IPS-20b (cell line): ENCODE data around the gene STAT2.

Experiments used
- H3K27ac ChIP-seq: one replicate; pipeline ENCODE4 v1.5.1; 2013; ENCODE audit warnings: low read length
- H3K27me3 ChIP-seq: 2 replicates; pipeline ENCODE4 v1.6.1; 2013; ENCODE audit warnings: mild to moderate bottlenecking, low read length, inconsistent platforms; ENCODE audit not compliant: insufficient read depth
- H3K36me3 ChIP-seq: 2 replicates; pipeline ENCODE4 v1.6.1; 2013; ENCODE audit warnings: low read depth, mild to moderate bottlenecking, inconsistent platforms, low read length, moderate library complexity; ENCODE audit not compliant: insufficient read depth
- H3K4me1 ChIP-seq: 2 replicates; pipeline ENCODE4 v1.6.1; 2013; ENCODE audit warnings: mild to moderate bottlenecking, control low read depth, inconsistent platforms, low read length, moderate library complexity; ENCODE audit not compliant: insufficient read depth
- H3K4me3 ChIP-seq: 2 replicates; pipeline ENCODE4 v1.5.1; 2013; ENCODE audit warnings: mild to moderate bottlenecking, low read length, inconsistent platforms
- H3K9ac ChIP-seq: 2 replicates; pipeline ENCODE4 v1.6.1; 2013; ENCODE audit warnings: low read depth, mild to moderate bottlenecking, inconsistent platforms, low read length, moderate library complexity
- H3K9me3 ChIP-seq: 2 replicates; pipeline ENCODE4 v1.6.1; 2013; ENCODE audit warnings: mild to moderate bottlenecking, low read depth, low read length, inconsistent platforms; ENCODE audit not compliant: insufficient read depth

Gene STAT2

DNA sequence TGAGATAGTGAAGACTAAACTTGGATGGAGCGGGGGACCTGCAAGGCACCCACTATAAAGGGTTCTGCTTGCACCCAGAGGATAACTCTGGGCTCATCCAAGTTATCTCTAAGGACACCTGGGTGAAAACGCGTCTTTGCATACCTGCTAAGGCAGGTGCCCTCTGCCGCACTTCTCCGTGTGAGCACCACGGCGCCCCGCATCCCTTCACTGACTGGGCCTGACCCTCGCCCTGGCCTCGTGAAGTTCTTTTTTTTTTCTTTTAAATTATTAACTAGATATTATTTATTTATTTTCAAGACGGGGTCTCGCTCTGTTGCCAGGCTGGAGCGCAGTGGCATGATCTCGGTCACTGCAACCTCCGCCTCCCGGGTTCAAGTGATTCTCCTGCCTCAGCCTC, 22.7 kb upstream of the STAT2 start:
- no peak overlapping the region for H3K9ac ChIP-seq
- no peak overlapping the region for H3K4me3 ChIP-seq
- peaks cover 2% of the 10 kb centered on the region; the same call in 1 of the 2 replicates for H3K4me1 ChIP-seq
- H3K9me3 ChIP-seq, result no peaks in the 10 kb centered on the region
- no peak overlapping the region for H3K27ac ChIP-seq
- no peaks in the 10 kb centered on the region for H3K27me3 ChIP-seq
- H3K36me3 ChIP-seq, result no peaks in the 10 kb centered on the region

DNA sequence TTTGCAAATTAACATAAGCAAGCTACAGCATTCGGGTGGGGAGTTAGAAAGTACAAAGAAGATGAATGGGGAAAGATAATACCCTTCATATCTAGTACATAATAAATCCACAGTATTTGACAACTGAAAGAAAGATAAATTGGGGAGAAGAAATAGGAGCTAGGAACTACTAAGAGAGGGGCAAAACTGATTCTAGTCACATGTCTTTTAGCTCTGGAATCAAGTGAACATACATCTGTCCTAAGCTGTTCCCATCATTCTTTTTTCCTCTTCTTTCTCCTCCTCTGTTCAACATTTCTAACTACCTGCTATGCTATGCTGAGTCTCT, 18.0 kb upstream of the STAT2 start:
- H3K4me1 ChIP-seq, result peaks cover 5% of the 10 kb centered on the region; the same call in 1 of the 2 replicates
- no peak overlapping the region for H3K9ac ChIP-seq
- H3K4me3 ChIP-seq, result no peak overlapping the region
- H3K27me3 ChIP-seq, result no peaks in the 10 kb centered on the region
- no peaks in the 10 kb centered on the region for H3K9me3 ChIP-seq
- H3K36me3 ChIP-seq, result no peaks in the 10 kb centered on the region
- no peak overlapping the region for H3K27ac ChIP-seq

DNA sequence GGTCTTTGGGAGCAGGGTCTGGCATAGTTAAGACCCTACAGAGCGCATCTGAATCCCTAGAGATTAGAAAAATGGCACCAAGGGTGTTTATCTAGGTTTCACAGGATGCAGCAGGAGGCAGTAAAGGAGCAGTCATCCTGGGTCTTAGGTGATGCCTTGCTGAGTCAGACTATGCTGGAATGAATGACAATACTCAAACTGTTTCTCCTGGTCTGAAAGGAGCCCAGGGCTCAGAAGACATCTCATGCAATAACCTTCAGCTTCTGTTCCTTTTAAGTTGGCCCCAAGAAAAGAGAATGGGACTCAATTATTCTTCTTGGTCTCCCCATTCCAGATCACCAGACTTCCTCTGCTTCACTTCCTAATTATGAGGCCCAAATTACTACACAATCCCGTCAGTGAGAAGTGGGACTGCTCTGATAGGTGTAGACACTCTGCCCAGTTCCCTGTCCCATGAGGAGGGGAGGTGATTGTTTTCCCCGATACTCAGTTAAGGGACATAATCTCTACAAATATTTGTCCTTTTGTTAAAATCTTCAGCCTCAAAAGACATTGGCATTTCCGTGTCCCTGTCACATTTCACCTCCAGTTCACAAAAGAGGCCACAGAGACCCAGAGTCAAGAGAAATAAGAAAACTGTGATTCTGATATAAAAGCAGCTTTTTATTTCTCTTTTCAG, 17.5 kb upstream of the STAT2 start:
- Histone ChIP-seq H3K4me1 (peaks cover 5% of the 10 kb centered on the region; the same call in 1 of the 2 replicates), H3K4me3 (no peak overlapping the region), H3K27me3 (no peaks in the 10 kb centered on the region), H3K36me3 (no peaks in the 10 kb centered on the region), H3K9ac (no peak overlapping the region), H3K9me3 (no peaks in the 10 kb centered on the region; the same call in 1 of the 2 replicates), H3K27ac (no peak overlapping the region)

DNA sequence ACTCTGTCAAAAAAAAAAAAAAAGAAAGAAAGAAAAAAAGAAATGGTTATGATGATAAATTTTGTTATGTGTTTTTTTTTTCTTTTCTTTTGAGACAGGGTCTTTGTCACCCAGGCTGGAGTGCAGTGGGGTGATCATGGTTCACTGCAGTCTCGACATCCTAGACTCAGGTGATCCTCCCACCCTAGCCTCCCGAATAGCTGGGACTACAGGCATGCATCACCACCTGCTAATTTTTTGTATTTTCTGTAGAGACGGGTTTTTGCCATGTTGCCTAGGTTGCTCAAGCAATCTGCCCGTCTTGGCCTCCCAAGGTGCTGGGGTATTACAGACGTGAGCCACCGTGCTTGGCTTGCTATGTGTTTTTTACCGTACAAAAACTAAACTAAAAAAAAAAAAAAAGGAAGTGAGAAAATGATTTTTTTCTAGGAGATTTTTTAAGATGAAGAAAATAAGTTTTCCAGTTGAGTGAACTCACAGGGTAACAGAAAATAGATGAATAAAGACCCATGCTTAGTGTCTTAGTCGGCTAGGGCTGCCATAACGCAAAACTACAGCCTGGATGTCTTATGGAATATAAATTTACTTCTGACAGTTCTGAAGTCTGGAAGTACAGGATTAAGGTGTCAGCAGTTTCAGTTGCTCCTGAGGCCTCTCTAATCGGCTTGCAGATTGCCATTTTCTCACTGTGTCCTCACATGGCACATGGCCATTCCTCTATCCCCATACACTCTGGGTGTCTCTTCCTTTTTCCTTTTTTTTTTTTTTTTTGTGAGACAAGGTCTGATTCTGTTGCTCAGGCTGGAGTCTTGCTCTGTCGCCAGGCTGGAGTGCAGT, 15.9 kb upstream of the STAT2 start:
- H3K27ac ChIP-seq, result no peak overlapping the region
- H3K9me3 ChIP-seq, result no peaks in the 10 kb centered on the region; the same call in 1 of the 2 replicates
- H3K4me1 ChIP-seq, result peaks cover 5% of the 10 kb centered on the region; the same call in 1 of the 2 replicates
- H3K27me3 ChIP-seq, result no peaks in the 10 kb centered on the region
- H3K36me3 ChIP-seq, result no peaks in the 10 kb centered on the region
- H3K4me3 ChIP-seq, result no peak overlapping the region
- H3K9ac ChIP-seq, result no peak overlapping the region

DNA sequence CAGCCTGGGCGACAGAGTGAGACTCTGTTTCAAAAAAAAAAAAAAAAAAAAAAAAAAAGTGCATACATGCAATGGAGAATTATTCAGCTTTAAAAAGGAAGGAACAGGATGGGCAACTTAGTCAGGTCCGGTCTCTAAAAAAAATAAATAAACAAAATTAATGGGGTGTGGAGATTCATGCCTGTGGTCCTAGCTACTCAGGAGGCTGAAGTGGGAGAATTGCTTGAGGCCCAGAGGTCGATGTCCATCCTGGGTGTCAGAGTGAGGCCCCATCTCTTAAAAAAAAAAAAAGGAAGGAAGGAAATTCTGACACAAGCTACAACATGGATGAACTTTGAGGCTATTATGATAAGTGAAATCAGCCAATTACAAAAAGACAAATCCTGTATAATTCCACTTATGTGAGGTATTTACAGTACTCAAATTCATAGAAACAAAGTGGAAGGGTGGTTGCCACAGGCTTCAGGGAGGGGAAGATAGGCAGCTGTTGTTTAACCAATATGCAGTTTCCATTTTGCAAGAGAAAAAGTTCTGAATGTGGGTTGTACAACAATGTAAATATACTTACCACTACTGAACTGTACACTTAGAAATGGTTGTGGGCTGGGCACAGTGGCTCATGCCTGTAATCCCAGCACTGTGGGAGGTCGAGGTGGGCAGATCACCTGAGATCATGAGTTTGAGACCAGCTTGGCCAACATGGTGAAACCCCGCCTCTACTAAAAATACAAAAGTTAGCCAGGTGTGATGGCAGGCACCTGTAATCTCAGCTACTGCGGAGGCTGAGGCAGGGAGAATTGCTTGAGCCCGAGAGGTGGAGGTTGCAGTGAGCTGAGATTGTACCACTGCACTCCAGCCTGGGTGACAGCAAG, 15.1 kb upstream of the STAT2 start:
- Histone ChIP-seq H3K27ac (no peak overlapping the region), H3K9me3 (no peaks in the 10 kb centered on the region; the same call in 1 of the 2 replicates), H3K27me3 (no peaks in the 10 kb centered on the region), H3K4me1 (peaks cover 5% of the 10 kb centered on the region; the same call in 1 of the 2 replicates), H3K9ac (no peak overlapping the region), H3K36me3 (no peaks in the 10 kb centered on the region), H3K4me3 (no peak overlapping the region)

DNA sequence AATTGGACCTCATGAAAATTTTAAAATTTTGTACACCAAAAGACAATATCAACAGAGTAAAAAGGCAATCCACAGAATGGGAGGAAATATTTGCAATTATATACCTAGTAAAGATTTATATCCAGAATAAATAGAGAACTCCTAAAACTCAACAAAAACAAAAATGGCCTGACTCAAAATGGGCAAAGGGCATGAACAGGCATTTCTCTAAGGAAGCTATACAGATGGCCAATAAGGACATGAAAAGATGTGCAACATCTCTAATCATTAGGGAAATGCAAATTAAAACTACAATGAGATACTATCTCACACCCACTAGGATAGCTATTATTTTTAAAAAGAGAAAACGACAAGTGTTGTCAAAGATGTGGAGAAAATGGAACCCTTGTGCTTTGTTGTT, 13.6 kb upstream of the STAT2 start:
- Histone ChIP-seq H3K27ac (no peak overlapping the region), H3K4me3 (no peak overlapping the region), H3K9me3 (no peaks in the 10 kb centered on the region; the same call in 1 of the 2 replicates), H3K9ac (no peak overlapping the region), H3K36me3 (no peaks in the 10 kb centered on the region), H3K4me1 (peaks cover 5% of the 10 kb centered on the region; the same call in 1 of the 2 replicates), H3K27me3 (no peaks in the 10 kb centered on the region)

DNA sequence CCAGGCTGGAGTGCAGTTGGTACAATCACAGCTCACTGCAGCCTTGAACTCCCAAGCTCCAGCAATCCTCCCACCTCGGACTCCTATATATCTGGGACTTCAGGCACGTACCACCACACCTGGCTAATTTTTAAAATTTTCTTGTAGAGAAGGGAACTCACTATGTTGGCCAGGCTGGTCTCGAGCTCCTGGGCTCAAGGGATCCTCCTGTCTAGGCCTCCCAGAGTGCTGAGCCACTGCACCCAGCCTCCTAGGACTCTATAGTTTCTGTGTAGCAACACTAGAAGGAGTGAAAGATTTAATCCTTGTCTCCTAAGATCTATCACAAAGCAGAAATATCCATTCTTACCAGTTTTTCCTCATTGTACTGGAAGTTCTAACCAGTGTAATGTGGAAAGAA, 7.0 kb upstream of the STAT2 start:
- Histone ChIP-seq H3K9ac (no peak overlapping the region), H3K4me1 (no peaks in the 10 kb centered on the region), H3K27ac (no peak overlapping the region)

DNA sequence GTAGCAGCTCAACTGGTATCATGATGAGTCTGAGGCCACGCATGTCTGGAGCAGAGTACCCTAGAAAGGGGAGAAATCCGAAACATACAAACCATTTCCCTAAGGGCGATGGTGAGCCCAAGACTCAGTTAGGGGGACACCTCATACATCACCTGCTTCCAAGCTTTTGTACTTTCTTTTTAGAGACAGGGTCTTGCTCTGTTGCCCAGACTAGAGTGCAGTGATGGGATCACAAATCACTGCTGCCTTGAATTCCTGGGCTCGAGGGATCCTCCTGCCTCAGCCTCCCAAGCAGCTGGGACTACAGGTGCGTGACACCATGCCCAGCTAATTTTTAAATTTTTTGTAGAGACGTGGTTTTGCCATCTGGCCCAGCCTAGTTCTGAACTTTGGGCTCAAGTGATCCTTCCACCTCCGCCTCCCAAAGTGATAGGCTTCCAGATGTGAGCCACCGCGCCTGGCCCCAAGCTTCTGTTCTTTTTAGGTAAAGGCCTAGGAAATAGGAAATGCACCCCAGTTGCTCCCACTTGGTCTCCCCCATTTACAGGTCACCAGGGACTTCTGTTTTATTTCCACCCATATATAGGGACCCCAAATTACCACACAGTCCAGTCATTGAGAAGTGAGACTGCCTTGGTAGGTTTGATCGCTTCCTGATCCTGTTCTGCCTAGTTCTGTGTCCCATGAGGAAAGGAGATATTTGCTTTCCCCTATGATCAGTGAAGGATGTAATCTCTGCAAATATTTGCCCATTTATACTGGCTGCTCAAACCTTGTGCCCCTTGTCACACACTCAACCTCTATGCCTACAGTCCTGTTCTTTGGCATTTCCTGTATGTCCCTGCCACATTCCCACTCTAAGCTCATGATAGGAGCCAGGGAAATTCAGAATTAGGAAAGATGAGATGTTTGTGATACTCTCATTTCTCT, 2.5 kb upstream of the STAT2 start, which contains the start of gene APOF:
APOF (minus strand) TSS at position 728 of the 930 bp plus-strand sequence; CDS start at position 616, 112 bp downstream.
- Histone ChIP-seq H3K9ac (no peak within 1 kb of the TSS), H3K36me3 (no peaks in the 10 kb centered on the region)

More for the DNA sequence above, 7.0 kb upstream of the STAT2 start:
- H3K27me3 ChIP-seq, result peaks cover 8% of the 10 kb centered on the region; the same call in 1 of the 2 replicates
- no peak overlapping the region for H3K4me3 ChIP-seq
- H3K9me3 ChIP-seq, result no peaks in the 10 kb centered on the region
- H3K36me3 ChIP-seq, result no peaks in the 10 kb centered on the region

DNA sequence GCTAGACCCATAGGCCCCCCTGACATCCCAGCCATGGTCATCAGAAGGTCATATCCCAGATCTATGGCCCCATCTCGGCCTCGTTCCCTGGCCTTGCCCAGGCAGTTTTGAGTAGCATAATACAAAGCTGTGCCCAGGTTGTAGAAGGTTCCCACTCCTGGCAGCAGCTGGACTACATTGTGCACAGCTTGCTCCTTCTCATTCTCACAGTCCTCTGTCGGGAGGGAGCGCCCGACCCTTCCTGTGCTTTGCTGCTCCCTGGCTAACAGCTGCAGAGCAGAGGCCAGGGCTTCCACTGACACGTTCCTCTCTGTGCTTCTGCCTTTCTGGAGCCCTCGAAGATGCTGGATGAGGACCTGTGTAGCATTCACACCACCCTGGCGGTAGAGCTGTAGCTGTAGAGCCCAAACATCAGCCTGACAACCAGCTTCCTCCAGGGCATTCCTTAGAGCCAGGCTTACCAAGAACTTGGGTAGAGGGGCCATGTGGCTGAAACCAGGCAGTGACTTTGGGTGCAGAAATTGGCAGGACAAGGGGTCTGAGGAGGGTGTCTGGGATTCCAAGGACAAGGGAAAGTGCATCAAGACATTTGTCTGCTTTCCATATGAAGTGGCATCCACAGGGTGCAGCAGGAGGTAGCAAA, 1.7 kb upstream of the STAT2 start:
- H3K4me3 ChIP-seq, result no peak overlapping the region
- H3K27me3 ChIP-seq, result peaks cover 13% of the 10 kb centered on the region
- no peaks in the 10 kb centered on the region for H3K4me1 ChIP-seq
- H3K27ac ChIP-seq, result no peak overlapping the region
- H3K9me3 ChIP-seq, result no peaks in the 10 kb centered on the region
- H3K36me3 ChIP-seq, result no peaks in the 10 kb centered on the region; the same call in 1 of the 2 replicates
- H3K9ac ChIP-seq, result no peak overlapping the region

More for the DNA sequence above, 2.5 kb upstream of the STAT2 start, which contains the start of gene APOF:
- Histone ChIP-seq H3K4me1 (no peaks in the 10 kb centered on the region), H3K9me3 (no peaks in the 10 kb centered on the region), H3K4me3 (no peak within 1 kb of the TSS), H3K27ac (no peak within 1 kb of the TSS), H3K27me3 (peaks cover 13% of the 10 kb centered on the region)

DNA sequence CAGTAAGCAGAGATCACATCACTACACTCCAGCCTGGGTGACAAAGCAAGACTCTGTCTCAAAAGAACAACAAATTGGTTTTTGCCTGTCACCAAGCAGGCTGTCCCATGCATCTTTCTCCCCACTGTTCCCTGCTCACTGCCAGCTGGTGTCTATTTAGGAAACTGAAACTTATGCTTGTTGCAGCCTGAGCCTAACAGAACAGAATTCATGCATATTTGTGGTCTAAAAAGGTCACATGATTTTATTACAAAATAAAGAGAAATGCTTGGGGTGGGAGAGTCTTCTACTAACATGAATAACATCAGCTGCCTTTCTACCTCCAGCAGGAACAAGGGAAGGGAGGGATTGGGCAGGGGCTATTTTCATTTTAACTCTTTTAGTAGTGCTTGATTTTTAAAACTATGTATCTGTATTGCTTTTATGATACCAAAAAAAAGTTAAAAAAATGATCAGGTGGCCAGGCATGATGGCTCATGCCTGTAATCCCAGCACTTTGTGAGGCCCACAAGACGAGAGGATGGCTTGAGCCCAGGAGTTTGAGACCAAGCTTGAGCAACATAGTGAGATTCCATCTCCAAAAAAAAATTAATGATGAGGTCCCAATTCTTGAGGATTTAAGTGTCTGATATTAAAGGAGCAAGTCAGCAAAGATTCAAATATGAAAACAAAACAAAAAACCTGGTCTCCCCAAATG, 923 bp downstream of the STAT2 start:
- no peak overlapping the region for H3K27ac ChIP-seq

More for the DNA sequence above, 923 bp downstream of the STAT2 start:
- peak overlapping the region; percentile 76 for H3K4me3 ChIP-seq
- no peaks in the 10 kb centered on the region for H3K9me3 ChIP-seq
- H3K4me1 ChIP-seq, result no peaks in the 10 kb centered on the region
- H3K36me3 ChIP-seq, result peaks cover 24% of the 10 kb centered on the region
- peaks cover 12% of the 10 kb centered on the region for H3K27me3 ChIP-seq
- peak overlapping the region; percentile 86 for H3K9ac ChIP-seq
